Measurements from ENCODE around the gene LHX3.
A peak's percentile ranks its signal among the peaks of the same experiment; 100 is the strongest.

LHX3 gene

GRCh38 chr9:136225366-136225747 lies 20.4 kb upstream of the LHX3 start:
- H3K36me3 Mint-ChIP-seq (ENCODE audit: low read depth), result peaks cover 40% of the 10 kb centered on the region
- H3K27ac Mint-ChIP-seq, result no peak overlapping the region

GRCh38 chr9:136223871-136224640 lies 19.1 kb upstream of the LHX3 start:
- H3K27ac Mint-ChIP-seq, result no peak overlapping the region
- H3K27me3 Mint-ChIP-seq, result no peaks in the 10 kb centered on the region
- peaks cover 22% of the 10 kb centered on the region for H3K4me1 Mint-ChIP-seq (ENCODE audit: low read depth)
- no peaks in the 10 kb centered on the region for H3K9me3 Mint-ChIP-seq
- H3K4me3 Mint-ChIP-seq, result no peak overlapping the region
- peaks cover 41% of the 10 kb centered on the region for H3K36me3 Mint-ChIP-seq (ENCODE audit: low read depth)

More at GRCh38 chr9:136225366-136225747, 20.4 kb upstream of the LHX3 start:
- no peaks in the 10 kb centered on the region for H3K27me3 Mint-ChIP-seq
- H3K4me3 Mint-ChIP-seq, result peak overlapping the region; percentile 6
- H3K4me1 Mint-ChIP-seq (ENCODE audit: low read depth), result peaks cover 31% of the 10 kb centered on the region
- H3K9me3 Mint-ChIP-seq, result no peaks in the 10 kb centered on the region

- no peaks in the 10 kb centered on the region for H3K9me3 Mint-ChIP-seq
- no peak overlapping the region for H3K27ac Mint-ChIP-seq
- no peaks in the 10 kb centered on the region for H3K27me3 Mint-ChIP-seq
- H3K36me3 Mint-ChIP-seq (ENCODE audit: low read depth), result peaks cover 36% of the 10 kb centered on the region
- no peak overlapping the region for H3K4me3 Mint-ChIP-seq
- H3K4me1 Mint-ChIP-seq (ENCODE audit: low read depth), result peaks cover 11% of the 10 kb centered on the region
Observed at GRCh38 chr9:136222906-136223285, 18.0 kb upstream of the LHX3 start.

GRCh38 chr9:136222166-136222905 lies 17.4 kb upstream of the LHX3 start:
- no peaks in the 10 kb centered on the region for H3K27me3 Mint-ChIP-seq
- no peaks in the 10 kb centered on the region for H3K9me3 Mint-ChIP-seq
- H3K36me3 Mint-ChIP-seq (ENCODE audit: low read depth), result peaks cover 36% of the 10 kb centered on the region
- H3K4me1 Mint-ChIP-seq (ENCODE audit: low read depth), result peaks cover 9% of the 10 kb centered on the region
- no peak overlapping the region for H3K4me3 Mint-ChIP-seq
- H3K27ac Mint-ChIP-seq, result no peak overlapping the region

- Mint-ChIP-seq H3K4me3 (no peak overlapping the region), H3K4me1 (ENCODE audit: low read depth) (peaks cover 3% of the 10 kb centered on the region), H3K27me3 (no peaks in the 10 kb centered on the region), H3K36me3 (ENCODE audit: low read depth) (peaks cover 44% of the 10 kb centered on the region), H3K9me3 (no peaks in the 10 kb centered on the region), H3K27ac (no peak overlapping the region)
Observed at GRCh38 chr9:136220017-136220729, 15.2 kb upstream of the LHX3 start.

- Mint-ChIP-seq H3K27me3 (no peaks in the 10 kb centered on the region), H3K4me1 (ENCODE audit: low read depth) (no peaks in the 10 kb centered on the region), H3K36me3 (ENCODE audit: low read depth) (peaks cover 47% of the 10 kb centered on the region), H3K4me3 (no peak overlapping the region), H3K27ac (no peak overlapping the region), H3K9me3 (no peaks in the 10 kb centered on the region)
Observed at GRCh38 chr9:136219276-136219675, 14.3 kb upstream of the LHX3 start.

- Mint-ChIP-seq H3K4me1 (ENCODE audit: low read depth) (no peaks in the 10 kb centered on the region), H3K9me3 (no peaks in the 10 kb centered on the region), H3K27ac (no peak overlapping the region), H3K27me3 (no peaks in the 10 kb centered on the region), H3K36me3 (ENCODE audit: low read depth) (peaks cover 49% of the 10 kb centered on the region), H3K4me3 (no peak overlapping the region)
Observed at GRCh38 chr9:136218673-136219072, 13.7 kb upstream of the LHX3 start.

- no peaks in the 10 kb centered on the region for H3K9me3 Mint-ChIP-seq
- no peak overlapping the region for H3K4me3 Mint-ChIP-seq
- no peaks in the 10 kb centered on the region for H3K27me3 Mint-ChIP-seq
- H3K4me1 Mint-ChIP-seq (ENCODE audit: low read depth), result no peaks in the 10 kb centered on the region
- H3K36me3 Mint-ChIP-seq (ENCODE audit: low read depth), result peaks cover 49% of the 10 kb centered on the region
- no peak overlapping the region for H3K27ac Mint-ChIP-seq
Observed at GRCh38 chr9:136218271-136218670, 13.3 kb upstream of the LHX3 start.

GRCh38 chr9:136216541-136217244 lies 11.8 kb upstream of the LHX3 start:
- Mint-ChIP-seq H3K36me3 (ENCODE audit: low read depth) (peaks cover 52% of the 10 kb centered on the region), H3K9me3 (no peaks in the 10 kb centered on the region), H3K4me1 (ENCODE audit: low read depth) (no peaks in the 10 kb centered on the region), H3K4me3 (no peak overlapping the region), H3K27me3 (no peaks in the 10 kb centered on the region), H3K27ac (no peak overlapping the region)

GRCh38 chr9:136213733-136214132 lies 8.8 kb upstream of the LHX3 start:
- Mint-ChIP-seq H3K4me3 (no peak overlapping the region), H3K36me3 (ENCODE audit: low read depth) (peaks cover 47% of the 10 kb centered on the region), H3K27ac (no peak overlapping the region), H3K27me3 (no peaks in the 10 kb centered on the region), H3K9me3 (no peaks in the 10 kb centered on the region), H3K4me1 (ENCODE audit: low read depth) (no peaks in the 10 kb centered on the region)

- Mint-ChIP-seq H3K4me1 (ENCODE audit: low read depth) (no peaks in the 10 kb centered on the region), H3K36me3 (ENCODE audit: low read depth) (peaks cover 53% of the 10 kb centered on the region), H3K9me3 (no peaks in the 10 kb centered on the region), H3K27ac (no peak overlapping the region), H3K27me3 (no peaks in the 10 kb centered on the region), H3K4me3 (no peak overlapping the region)
Observed at GRCh38 chr9:136212345-136212950, 7.5 kb upstream of the LHX3 start.

- Mint-ChIP-seq H3K9me3 (no peaks in the 10 kb centered on the region), H3K36me3 (ENCODE audit: low read depth) (peaks cover 60% of the 10 kb centered on the region), H3K4me1 (ENCODE audit: low read depth) (no peaks in the 10 kb centered on the region), H3K4me3 (no peak overlapping the region), H3K27ac (no peak overlapping the region), H3K27me3 (no peaks in the 10 kb centered on the region)
Observed at GRCh38 chr9:136211441-136212344, 6.8 kb upstream of the LHX3 start.

- H3K27me3 Mint-ChIP-seq, result peaks cover 2% of the 10 kb centered on the region
- H3K4me1 Mint-ChIP-seq (ENCODE audit: low read depth), result no peaks in the 10 kb centered on the region
- H3K27ac Mint-ChIP-seq, result no peak overlapping the region
- H3K9me3 Mint-ChIP-seq, result no peaks in the 10 kb centered on the region
- H3K4me3 Mint-ChIP-seq, result no peak overlapping the region
- peaks cover 65% of the 10 kb centered on the region for H3K36me3 Mint-ChIP-seq (ENCODE audit: low read depth)
Observed at GRCh38 chr9:136211006-136211405, 6.1 kb upstream of the LHX3 start.

- no peaks in the 10 kb centered on the region for H3K4me1 Mint-ChIP-seq (ENCODE audit: low read depth)
- H3K9me3 Mint-ChIP-seq, result no peaks in the 10 kb centered on the region
- no peak overlapping the region for H3K27ac Mint-ChIP-seq
- H3K4me3 Mint-ChIP-seq, result no peak overlapping the region
- peaks cover 3% of the 10 kb centered on the region for H3K27me3 Mint-ChIP-seq
- H3K36me3 Mint-ChIP-seq (ENCODE audit: low read depth), result peaks cover 60% of the 10 kb centered on the region
Observed at GRCh38 chr9:136210276-136210675, 5.3 kb upstream of the LHX3 start.

All from stimulated activated naive CD8-positive, alpha-beta T cell treated with anti-CD3 and anti-CD28 coated beads, Interleukin-15, Interleukin-2, amounts not matched to agents 100 ng/mL and 50 ng/mL, for 24 hours (primary cell).